Prostate gland (tissue), 2 donors: ENCODE results near the gene CEP290. TPM values are rescaled to one million over a fixed set of nuclear protein-coding genes. Genes with fewer than 3 reads are reported as not detected.

Experiments used
- DNase-seq: peaks from one replicate; pipeline ENCODE4 v3.0.0-alpha.2; 2019; ENCODE audit warnings: low spot score
- H3K27ac ChIP-seq, 2 donors: fragments of 200-600 bp; sonication (generic); 2 replicates each; pipeline ENCODE4 v1.5.1; 2017 to 2019
- H3K27me3 ChIP-seq: fragments of 200-600 bp; sonication (generic); replicated peaks from 2 replicates; pipeline ENCODE4 v1.5.1; 2019; ENCODE audit not compliant: insufficient read depth
- H3K36me3 ChIP-seq, 2 donors: fragments of 200-600 bp; sonication (generic); 1 replicate in 1 of 2; 2 replicates in 1 of 2; pipeline versions ENCODE4 v1.5.1 to v1.8.1; 2017 to 2019
- H3K4me1 ChIP-seq: fragments of 200-600 bp; sonication (generic); replicated peaks from 2 replicates; pipeline ENCODE4 v1.5.1; 2019
- H3K4me3 ChIP-seq, 2 donors: fragments of 200-600 bp; sonication (generic); 2 replicates each; pipeline ENCODE4 v1.5.1; 2017 to 2019
- H3K9me3 ChIP-seq: fragments of 200-600 bp; sonication (generic); 2 replicates; pipeline ENCODE4 v1.5.1; 2017
- CTCF ChIP-seq, 4 experiments: fragments of 200-600 bp in 2 of 4; fragments of 450-650 bp in 2 of 4; sonication (generic) in 2 of 4; IDR thresholded peaks; 1 replicate in 3 of 4; 2 replicates in 1 of 4; pipeline ENCODE4 v1.5.1; 2016 to 2019; ENCODE audit warnings: antibody characterized with exemption in 4 of 4, mild to moderate bottlenecking in 2 of 4, moderate library complexity in 2 of 4
- POLR2A ChIP-seq: fragments of 450-650 bp; IDR thresholded peaks from one replicate; pipeline ENCODE4 v1.6.1; 2016; ENCODE audit warnings: antibody characterized with exemption, mild to moderate bottlenecking
- POLR2AphosphoS5 ChIP-seq: sonication (generic); formaldehyde crosslinking; IDR thresholded peaks from one replicate; pipeline ENCODE4 v1.6.1; 2017; ENCODE audit warnings: antibody characterized with exemption
- WGBS: methylation state at CpG from one replicate; pipeline ENCODE4 v1.1.5; 2018; 5-methylcytosine and 5-hydroxymethylcytosine counted together
- intact Hi-C: fragments of 100-400 bp; cut with DNase I; formaldehyde crosslinking; loops from one replicate; pipeline ENCODE4 v1.14.2; 2022
- total RNA-seq, 2 donors: library from RNA; depleted of rRNA; stranded (reverse); fragments of >200 nt; gene quantifications; one replicate each; pipeline ENCODE4 v1.1.0, GENCODE V29; 2016

The CEP290 gene, protein sequence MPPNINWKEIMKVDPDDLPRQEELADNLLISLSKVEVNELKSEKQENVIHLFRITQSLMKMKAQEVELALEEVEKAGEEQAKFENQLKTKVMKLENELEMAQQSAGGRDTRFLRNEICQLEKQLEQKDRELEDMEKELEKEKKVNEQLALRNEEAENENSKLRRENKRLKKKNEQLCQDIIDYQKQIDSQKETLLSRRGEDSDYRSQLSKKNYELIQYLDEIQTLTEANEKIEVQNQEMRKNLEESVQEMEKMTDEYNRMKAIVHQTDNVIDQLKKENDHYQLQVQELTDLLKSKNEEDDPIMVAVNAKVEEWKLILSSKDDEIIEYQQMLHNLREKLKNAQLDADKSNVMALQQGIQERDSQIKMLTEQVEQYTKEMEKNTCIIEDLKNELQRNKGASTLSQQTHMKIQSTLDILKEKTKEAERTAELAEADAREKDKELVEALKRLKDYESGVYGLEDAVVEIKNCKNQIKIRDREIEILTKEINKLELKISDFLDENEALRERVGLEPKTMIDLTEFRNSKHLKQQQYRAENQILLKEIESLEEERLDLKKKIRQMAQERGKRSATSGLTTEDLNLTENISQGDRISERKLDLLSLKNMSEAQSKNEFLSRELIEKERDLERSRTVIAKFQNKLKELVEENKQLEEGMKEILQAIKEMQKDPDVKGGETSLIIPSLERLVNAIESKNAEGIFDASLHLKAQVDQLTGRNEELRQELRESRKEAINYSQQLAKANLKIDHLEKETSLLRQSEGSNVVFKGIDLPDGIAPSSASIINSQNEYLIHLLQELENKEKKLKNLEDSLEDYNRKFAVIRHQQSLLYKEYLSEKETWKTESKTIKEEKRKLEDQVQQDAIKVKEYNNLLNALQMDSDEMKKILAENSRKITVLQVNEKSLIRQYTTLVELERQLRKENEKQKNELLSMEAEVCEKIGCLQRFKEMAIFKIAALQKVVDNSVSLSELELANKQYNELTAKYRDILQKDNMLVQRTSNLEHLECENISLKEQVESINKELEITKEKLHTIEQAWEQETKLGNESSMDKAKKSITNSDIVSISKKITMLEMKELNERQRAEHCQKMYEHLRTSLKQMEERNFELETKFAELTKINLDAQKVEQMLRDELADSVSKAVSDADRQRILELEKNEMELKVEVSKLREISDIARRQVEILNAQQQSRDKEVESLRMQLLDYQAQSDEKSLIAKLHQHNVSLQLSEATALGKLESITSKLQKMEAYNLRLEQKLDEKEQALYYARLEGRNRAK (N-terminal part only)
- total RNA-seq: 10 to 100 TPM in 1 of 2 donors, 1 to 10 TPM in 1; 8.1 to 26.5 TPM

GRCh38 chr12:88141774-88142609 lies at the start of gene CEP290, which contains the start of gene TMTC3:
Gene CEP290 (minus strand): TSS chr12:88142088. CDS start chr12:88141307, 781 bp downstream.
Gene TMTC3 (plus strand): TSS chr12:88142307. CDS start chr12:88148316, 6,009 bp downstream.
- peak within 1 kb of the TSS; percentile 57 to 72 for H3K4me3 ChIP-seq
- H3K27me3 ChIP-seq: no peaks in the 10 kb centered on the region
- H3K9me3 ChIP-seq: no peaks in the 10 kb centered on the region
- under 1% methylated on average over 44 of the region's 49 CpGs for WGBS
- TF ChIP-seq POLR2A (peak; percentile 83), CTCF (IDR thresholded peaks at IDR 0.05) (peak in 1 of 4 experiments; percentile 3), POLR2AphosphoS5 (peak; percentile 98)
- DNase-seq: peak; percentile 99
- peak within 1 kb of the TSS; percentile 73 to 86 for H3K27ac ChIP-seq
- no peaks in the 10 kb centered on the region for H3K36me3 ChIP-seq
- intact Hi-C loops: no loop called here
- no peaks in the 10 kb centered on the region for H3K4me1 ChIP-seq

- intact Hi-C loops: no loop called here
- WGBS: 50% methylated on average over 1 of the region's 1 CpG
Observed at GRCh38 chr12:88188180-88188579, 46.3 kb upstream of the CEP290 start.

GRCh38 chr12:88187571-88187970 lies 45.7 kb upstream of the CEP290 start:
- no peak overlapping the region for H3K27ac ChIP-seq
- no peaks in the 10 kb centered on the region for H3K27me3 ChIP-seq
- H3K9me3 ChIP-seq: no peaks in the 10 kb centered on the region
- TF ChIP-seq POLR2A (no peak), CTCF (IDR thresholded peaks at IDR 0.05) (no peak), POLR2AphosphoS5 (no peak)
- H3K4me1 ChIP-seq: no peaks in the 10 kb centered on the region
- H3K4me3 ChIP-seq: no peak overlapping the region
- intact Hi-C loops: no loop called here
- DNase-seq: no peak
- WGBS: 74% methylated on average over 2 of the region's 2 CpGs
- H3K36me3 ChIP-seq: no peaks in the 10 kb centered on the region

More at GRCh38 chr12:88188180-88188579, 46.3 kb upstream of the CEP290 start:
- no peak for DNase-seq
- no peaks in the 10 kb centered on the region for H3K9me3 ChIP-seq
- H3K4me1 ChIP-seq: no peaks in the 10 kb centered on the region
- no peak overlapping the region for H3K4me3 ChIP-seq
- no peaks in the 10 kb centered on the region for H3K36me3 ChIP-seq
- no peaks in the 10 kb centered on the region for H3K27me3 ChIP-seq
- TF ChIP-seq POLR2A (no peak), POLR2AphosphoS5 (no peak), CTCF (IDR thresholded peaks at IDR 0.05) (no peak)
- no peak overlapping the region for H3K27ac ChIP-seq

GRCh38 chr12:88185988-88186387 lies 44.1 kb upstream of the CEP290 start:
- no peaks in the 10 kb centered on the region for H3K36me3 ChIP-seq
- H3K4me1 ChIP-seq: no peaks in the 10 kb centered on the region
- no peak overlapping the region for H3K27ac ChIP-seq
- H3K9me3 ChIP-seq: no peaks in the 10 kb centered on the region
- TF ChIP-seq POLR2AphosphoS5 (peak; percentile 48), POLR2A (no peak)
- intact Hi-C loops: no loop called here
- no peak overlapping the region for H3K4me3 ChIP-seq
- DNase-seq: no peak
- H3K27me3 ChIP-seq: no peaks in the 10 kb centered on the region
